HG03066 (cell line): ENCODE data around the gene ZSWIM3.

ENCODE experiments used
- ATAC-seq: cut with Tn5 transposase; IDR thresholded peaks from one replicate; pipeline ENCODE4 v1.9.1; 2021; ENCODE audit warnings: low read depth; ENCODE audit not compliant: unreplicated experiment

ZSWIM3 gene

DNA sequence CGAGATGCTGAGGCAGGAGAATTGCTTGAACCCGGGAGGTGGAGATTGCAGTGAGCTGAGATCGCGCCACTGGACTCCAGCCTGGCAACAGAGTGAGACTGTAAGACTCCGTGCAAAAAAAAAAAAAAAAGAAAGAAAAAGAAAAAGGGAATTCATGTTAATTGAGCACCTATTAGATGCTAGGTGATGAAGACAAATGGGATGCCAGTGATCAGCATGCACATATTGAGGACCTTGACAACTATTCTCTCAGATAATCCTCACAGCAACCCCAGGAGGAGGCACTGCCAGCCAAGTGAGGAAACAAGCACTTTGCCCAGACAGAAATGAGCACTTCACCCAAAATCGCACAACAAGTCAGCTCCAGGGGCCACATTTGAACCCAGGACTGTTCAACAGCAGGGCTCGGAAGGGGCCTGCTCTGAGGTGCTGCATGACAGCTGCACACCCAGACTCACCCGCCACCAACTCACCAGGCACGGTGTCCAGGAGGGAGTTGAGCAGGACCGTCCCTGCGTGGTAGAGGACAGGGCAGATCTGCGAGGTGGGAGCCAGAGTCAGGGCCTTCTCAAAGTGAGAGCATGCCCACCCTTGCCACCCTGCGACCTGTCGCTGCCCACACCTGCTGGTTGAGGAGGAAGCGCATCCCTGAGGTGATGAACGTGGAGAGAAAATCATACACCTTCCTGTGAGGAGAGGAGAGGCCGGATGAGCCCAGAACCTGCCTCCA, 50.0 kb downstream of the ZSWIM3 start:
- no peak for ATAC-seq

DNA sequence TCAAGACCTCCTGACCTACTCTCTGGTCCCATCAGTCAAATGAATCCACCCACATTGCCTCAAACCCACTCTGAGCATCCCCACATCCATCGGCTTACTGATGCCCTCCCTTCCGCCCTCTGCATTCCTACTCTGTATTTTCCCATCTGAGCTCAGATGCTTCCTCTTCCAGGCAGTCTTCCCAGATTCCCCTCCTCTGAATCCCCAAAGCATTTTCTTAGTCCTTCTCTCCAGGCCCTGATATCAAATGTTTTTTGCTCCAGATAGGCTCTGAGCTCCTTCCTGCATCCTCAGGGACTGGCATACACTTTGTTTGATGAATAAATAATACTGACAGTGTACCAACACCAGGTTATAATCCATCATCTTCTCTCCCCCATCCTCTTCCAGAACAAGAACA, 50.7 kb downstream of the ZSWIM3 start:
- no peak for ATAC-seq

- ATAC-seq = no peak
Observed at GRCh38 chr20:45909336-45909808, 52.0 kb downstream of the ZSWIM3 start.

DNA sequence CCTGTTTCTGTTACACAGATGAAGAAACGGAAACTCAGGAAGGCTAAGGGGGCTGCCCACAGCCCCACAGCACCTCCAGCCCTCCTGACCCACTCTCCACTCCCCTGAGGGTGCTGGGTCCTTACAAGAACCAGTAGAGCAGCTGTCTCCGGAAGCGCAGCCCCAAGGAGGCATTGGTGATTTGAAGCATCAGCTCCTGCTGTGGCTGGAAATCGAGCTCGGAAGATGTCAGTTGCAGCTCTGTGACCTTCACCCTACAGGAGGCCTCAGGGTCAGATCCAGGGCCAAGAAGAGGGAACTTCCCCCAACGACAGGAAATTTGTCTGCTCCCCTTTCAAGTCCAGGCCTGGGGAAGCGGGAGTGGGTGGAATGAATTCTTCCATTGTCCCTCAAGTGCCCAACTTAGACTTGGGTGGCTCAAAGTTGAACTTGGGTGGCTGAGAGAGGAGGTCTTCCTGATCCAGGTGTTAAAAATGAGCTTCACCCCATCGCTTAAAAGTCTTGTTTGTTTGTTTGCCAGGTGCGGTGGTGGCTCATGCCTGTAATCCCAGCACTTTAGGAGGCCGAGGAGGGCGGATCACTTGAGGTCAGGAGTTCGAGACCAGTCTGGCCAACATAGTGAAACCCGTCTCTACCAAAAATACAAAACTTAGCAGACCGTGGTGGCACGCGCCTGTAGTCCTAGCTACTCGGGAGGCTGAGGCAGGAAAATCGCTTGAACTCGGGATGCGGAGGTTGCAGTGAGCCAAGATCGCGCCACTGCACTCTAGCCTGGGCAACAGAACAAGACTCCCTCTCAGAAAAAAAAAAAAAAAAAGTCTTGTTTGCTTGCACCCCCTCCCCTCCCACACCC, 52.6 kb downstream of the ZSWIM3 start:
- ATAC-seq = no peak

DNA sequence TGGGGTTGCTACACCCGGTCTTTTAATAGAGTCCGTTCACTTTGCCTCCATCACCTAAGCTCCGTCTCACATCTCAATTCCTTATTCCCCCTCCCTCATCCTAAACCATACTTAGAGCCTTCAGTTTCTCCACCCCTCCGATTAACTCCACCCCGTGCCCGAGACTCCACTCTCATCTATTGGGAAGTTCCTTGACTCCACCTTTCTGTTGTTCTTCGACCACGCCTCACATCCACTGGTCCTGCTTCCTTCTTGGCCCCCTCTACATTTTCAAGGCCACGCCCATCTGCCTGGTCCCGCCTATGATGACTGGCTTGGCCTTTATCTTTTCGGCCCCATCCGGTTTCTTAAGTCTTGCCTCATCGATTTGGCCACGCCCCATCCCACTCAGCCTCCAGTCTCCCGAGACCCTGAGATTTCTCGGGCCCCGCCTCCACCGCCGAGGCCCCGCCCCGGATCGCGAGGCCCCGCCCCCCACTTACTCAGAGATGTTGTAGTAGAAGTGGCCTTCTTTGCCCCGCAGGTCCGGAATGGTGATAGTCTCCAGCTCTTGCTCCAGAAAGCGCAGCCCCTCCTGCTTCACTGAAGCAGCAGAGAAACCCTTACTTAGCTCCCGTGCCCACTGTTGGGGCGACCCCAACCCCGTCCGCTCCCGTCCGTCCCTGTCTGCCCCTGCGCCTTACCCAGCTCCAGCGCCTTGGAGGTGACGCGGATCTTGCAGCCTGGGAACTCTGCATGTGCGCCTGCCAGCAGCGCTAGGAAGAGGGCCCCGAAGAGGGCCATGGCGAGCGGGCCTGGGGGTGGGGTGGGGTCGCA, 53.5 kb downstream of the ZSWIM3 start:
- peak; percentile 85 for ATAC-seq

DNA sequence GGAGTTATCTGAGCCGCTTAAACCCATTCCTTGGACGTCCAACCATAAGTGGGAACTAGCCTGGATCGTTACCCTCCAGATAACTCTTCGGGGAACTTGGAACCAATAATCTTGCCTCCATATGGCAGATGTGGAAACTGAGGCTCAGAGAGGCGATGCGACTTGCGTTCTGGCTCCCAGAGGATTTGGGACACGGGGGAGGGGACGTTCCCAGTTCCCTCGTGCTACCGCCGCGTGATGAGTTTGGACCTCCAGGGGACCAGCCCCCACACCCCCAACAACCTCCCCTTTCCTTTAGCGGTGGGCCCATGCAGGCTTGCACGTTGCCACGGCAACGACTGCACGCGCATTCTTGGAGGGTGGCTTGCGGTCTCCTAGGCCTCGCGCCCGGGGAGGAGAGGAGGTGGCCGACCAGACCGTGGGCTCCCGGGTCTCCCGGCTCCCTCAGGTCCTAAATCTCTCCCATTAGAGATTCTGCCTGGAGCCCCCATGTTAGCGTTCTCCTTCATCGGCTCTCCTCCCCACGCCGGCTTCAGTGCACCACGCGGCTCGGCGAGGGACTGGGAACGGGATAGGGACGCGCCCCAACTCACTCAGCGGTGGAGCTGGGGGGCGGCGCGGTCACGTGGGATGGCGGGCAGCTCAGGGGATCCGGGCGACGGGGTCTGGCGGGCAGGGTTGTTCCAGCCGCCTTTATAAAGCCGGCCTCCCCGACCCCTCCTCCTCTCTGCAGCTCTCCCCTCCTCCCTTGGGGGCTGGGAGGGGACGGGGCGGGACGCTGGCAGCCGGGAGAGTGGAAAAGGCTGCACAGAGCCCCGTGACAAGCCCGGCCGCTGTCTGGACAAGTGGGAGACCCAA, 54.3 kb downstream of the ZSWIM3 start, which contains the start of gene PLTP:
Gene PLTP (minus strand): TSS at position 670 of the 858 bp plus-strand sequence. CDS start 703 bp downstream, outside the sequence.
- no peak for ATAC-seq

GRCh38 chr20:45912344-45912682, 54.9 kb downstream of the ZSWIM3 start:
- ATAC-seq = no peak

- ATAC-seq = no peak
Observed at GRCh38 chr20:45913116-45913515, 55.7 kb downstream of the ZSWIM3 start.

DNA sequence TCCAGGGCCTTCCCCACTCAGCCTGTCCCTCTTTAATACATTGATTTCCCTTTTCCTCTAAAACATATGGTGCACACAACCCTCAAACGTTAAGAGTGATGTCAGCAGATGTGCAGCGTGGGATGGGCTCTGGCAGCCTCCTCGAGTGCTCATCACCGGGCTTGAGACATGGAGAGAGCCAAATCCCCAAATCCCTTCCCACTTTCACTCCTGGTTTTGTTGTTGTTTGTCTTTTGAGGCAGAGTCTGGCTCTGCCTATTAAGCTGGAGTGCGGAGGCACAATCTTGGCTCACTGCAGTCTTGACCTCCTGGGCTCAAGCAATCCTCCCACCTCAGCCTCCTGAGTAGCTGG, 60.4 kb downstream of the ZSWIM3 start:
- no peak for ATAC-seq

- ATAC-seq = no peak
Observed at GRCh38 chr20:45918182-45918737, 60.8 kb downstream of the ZSWIM3 start.

DNA sequence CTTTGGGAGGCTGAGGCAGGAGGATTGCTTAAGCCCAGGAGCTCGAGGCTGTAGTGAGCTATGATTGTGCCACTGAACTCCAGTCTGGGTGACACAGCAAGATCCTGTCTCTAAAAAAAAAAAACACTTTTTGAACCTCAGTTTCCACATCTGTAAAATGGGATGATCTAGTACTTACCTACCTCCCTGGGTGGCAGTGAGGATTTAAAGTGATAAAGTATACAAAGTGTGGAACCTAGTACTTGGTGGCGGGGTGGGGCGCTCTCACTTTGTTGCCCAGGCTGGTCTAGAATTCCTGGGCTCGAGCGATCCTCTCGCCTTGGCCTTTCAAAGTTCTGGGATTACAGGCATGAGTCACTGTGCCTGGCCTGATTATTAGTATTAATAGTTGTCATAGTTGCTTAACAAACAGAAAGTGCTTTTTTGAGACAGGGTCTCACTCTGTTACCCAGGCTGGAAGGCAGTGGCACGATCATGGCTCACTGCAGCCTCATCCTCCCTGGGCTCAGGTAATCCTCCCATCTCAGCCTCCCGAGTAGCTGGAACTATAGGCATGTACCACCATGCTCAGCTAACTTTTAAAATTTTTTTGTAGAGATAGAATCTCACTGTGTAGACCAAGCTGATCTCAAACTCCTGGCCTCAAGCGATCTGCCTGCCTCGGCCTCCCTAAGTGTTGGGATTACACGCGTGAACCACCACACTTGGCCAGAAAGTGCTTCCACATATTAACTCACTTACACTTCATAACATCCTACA, 61.5 kb downstream of the ZSWIM3 start:
- ATAC-seq = no peak

GRCh38 chr20:45919542-45920399, 62.4 kb downstream of the ZSWIM3 start:
- no peak for ATAC-seq

GRCh38 chr20:45920462-45921336, 63.3 kb downstream of the ZSWIM3 start:
- no peak for ATAC-seq

DNA sequence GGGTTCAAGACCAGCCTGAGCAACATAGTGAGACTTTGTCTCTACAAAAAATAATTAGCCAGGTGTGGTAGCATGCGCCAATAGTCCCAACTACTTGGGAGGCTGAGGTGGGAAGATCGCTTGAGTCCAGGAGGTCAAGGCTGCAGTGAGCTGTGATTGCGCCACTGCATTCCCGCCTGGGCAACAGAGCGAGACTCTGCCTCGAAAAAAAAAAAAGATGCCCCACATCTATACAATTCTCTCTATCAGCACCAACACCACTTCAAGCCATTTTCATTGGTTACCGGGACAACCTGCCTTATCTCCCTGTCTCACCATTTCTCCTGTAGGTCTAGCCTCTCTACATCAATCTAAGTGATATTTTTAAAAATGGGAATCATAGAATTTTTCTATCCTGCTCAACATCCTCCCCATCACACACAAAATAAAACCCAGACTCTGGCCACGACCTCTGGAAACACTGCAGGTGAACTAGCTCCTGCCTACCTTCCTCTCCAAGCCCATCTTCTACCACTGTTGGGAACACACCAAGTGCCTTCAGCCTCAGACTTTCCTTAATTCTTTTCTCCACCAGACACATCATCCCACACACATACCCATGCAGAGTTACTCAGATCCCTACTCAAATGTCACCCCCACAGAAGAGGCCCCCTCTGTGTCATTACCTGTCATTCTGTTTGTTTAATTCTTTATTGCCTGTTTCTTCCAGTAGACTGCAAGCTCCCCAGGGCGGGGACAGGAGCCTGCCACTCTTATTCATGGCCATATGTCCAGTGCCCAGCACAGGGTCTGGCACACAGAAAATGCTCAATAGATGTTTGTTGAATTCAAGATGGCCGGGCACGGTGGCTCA, 64.1 kb downstream of the ZSWIM3 start:
- no peak for ATAC-seq

DNA sequence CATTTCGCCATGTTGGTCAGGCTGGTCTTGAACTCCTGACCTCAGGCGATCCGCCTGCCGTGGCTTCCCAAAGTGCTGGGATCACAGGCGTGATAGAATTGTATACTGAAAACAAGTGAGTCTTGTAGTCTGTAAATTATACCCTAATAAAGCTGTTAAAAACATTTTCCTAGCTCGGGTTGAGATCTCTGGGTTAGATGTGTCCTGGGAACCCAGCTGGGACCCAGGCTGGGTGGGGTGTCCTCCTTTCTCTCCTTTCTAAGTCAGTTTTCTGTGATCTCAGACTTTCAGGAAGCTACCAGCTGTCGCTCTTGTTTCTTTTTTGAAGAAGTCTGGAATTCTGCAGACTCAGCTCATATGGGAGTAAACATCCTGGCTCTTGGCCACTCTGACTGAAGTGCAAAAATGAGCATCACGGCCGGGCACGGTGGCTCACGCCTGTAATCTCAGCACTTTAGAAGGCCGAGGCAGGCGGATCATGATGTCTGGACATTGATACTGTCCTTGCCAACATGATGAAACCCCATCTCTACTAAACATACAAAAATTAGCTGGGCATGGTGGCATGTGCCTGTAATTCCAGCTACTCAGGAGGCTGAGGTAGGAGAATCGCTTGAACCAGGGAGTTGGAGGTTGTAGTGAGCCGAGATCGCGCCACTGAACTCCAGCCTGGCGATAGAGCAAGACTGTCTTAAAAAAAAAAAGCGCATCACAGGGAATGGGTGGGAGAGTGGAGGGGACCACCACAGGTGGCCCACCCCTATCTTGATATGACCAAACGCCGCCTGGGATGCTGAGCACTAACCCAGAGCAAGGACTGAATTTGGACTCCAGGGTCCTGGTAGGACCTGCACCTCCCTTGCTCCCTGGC, 67.2 kb downstream of the ZSWIM3 start:
- ATAC-seq = no peak
